GM18508 (cell line): ENCODE measurements around the gene EDNRA.
"Not testable (repeated sequence)": the region's sequence is repeated elsewhere in the genome, so short reads cannot be mapped to it uniquely, and the experiment has no call there.

Source experiments
- ATAC-seq: cut with Tn5 transposase; IDR thresholded peaks from one replicate; pipeline ENCODE4 v1.9.1; 2021; ENCODE audit warnings: moderate number of reproducible peaks; ENCODE audit not compliant: insufficient read depth, unreplicated experiment

The EDNRA gene

DNA sequence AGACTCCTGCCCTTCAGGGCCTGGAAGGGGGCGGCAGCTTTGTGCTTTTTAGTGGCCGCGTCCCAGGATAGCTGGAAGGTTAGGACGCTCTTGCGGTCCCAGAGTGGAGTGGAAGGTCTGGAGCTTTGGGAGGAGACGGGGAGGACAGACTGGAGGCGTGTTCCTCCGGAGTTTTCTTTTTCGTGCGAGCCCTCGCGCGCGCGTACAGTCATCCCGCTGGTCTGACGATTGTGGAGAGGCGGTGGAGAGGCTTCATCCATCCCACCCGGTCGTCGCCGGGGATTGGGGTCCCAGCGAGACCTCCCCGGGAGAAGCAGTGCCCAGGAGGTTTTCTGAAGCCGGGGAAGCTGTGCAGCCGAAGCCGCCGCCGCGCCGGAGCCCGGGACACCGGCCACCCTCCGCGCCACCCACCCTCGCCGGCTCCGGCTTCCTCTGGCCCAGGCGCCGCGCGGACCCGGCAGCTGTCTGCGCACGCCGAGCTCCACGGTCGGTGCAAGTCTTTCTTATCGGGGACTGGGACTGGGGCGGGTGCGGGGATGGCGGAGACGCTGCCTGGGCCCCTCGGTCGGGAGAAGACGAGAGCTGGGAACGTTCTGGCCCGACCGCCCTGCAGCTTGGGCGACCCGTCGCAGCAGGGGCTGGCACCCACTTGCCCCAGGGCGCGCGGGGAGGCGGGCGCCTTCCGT, at the start of gene EDNRA:
Gene EDNRA (plus strand): TSS at position 207 of the 686 bp plus-strand sequence. CDS start 4,585 bp downstream, outside the sequence.
- ATAC-seq = no peak

- not testable (repeated sequence) for ATAC-seq
Observed at GRCh38 chr4:147434370-147434769, 46.5 kb upstream of the EDNRA start.

- ATAC-seq = no peak
Observed at GRCh38 chr4:147440442-147440841, 40.5 kb upstream of the EDNRA start.

DNA sequence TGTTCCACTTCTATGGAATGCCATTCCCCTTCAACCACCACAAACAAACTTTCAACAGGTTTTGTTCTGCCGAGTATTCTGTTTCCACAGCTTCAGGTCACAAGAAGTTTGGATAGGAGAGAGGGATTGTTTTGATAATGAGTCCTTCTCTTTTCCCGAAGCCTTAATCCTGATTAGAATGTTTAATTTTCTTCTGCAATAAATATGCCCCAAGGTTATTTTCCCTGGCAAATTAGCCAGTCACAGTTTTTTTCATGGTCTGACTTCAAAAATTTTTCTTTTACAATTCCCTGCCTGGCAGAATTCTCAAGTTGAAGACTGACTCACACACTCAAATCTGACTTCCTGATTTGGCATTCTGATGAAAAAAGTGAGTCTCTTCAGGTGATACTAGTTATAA, 33.1 kb upstream of the EDNRA start:
- ATAC-seq = no peak

GRCh38 chr4:147453561-147454141, 27.2 kb upstream of the EDNRA start:
- ATAC-seq = no peak

- ATAC-seq = no peak
Observed at GRCh38 chr4:147456706-147457105, 24.2 kb upstream of the EDNRA start.

DNA sequence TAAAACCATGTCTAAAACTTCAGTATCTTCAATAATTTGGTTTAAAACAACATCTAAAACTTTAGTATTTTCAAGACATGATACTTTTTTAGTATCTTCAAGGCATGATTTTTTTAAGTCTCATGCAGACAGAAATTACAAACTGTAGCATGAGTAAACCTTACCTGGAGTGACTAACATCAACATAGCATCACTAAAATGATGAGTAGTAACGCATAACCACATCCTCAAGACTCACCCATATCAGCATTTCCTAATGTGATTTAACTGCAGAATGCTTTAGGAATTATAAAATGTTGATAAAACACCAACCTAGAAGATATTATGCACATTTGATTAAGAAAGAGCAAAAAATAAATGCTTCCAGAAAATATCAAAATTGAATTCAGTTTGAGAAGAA, 19.7 kb upstream of the EDNRA start:
- ATAC-seq = no peak

- ATAC-seq = no peak
Observed at GRCh38 chr4:147463065-147463464, 17.8 kb upstream of the EDNRA start.

DNA sequence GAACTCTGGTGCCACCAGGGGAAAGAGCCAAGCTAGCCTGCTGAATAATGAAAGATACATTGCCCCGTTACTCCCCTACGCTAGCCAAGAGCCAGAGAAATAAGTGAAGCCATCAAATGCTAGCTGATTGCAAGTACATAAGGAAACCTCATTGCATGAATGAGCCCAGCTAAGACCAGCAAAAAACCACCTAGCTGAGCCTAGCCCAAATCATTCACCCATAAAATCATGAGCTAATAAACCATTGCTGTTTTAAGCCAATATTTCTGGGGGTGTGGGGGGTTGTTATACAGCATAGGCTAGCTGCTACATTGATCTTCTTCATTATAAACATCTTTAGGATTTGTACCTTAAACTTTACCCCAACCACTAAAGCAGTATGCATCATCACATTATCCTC, 15.4 kb upstream of the EDNRA start:
- ATAC-seq = no peak

DNA sequence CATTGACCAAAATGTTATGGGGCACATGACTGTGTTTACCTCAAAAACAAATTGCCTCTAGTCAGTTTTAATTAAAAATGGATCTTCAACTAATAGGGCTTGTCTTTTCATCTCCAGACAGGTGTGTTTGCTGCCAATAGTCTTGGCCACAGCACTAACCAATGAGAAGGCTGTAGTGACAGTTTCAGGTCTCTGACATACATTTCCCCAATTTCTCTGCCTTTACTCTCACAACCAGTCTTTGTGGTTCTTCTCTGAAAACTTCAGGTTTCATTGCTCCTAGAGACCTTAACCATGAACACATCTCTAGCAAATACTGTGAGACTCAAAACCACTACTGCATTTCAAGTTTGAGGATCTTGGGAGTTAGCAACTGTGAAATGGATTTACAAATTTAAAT, 3.5 kb upstream of the EDNRA start:
- ATAC-seq = no peak

DNA sequence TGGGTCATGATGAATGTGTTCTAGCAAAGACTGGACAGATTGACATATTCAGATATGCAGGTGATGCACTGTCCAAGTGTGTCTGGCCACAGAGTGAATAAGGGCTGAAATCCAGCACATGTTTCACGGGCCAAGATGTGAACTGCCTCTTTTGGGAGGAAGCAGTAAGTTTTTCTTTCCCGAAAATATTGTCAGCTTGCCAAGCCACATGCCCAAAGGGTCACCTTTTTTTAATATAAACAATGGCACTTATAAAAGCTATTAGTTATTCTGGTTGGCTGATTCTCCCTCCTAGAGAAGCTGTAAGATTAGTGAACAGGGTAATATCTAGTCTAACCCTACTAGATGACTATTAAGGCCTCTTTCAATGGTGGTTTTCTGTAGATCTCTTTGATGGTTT, 1.5 kb upstream of the EDNRA start:
- no peak for ATAC-seq

DNA sequence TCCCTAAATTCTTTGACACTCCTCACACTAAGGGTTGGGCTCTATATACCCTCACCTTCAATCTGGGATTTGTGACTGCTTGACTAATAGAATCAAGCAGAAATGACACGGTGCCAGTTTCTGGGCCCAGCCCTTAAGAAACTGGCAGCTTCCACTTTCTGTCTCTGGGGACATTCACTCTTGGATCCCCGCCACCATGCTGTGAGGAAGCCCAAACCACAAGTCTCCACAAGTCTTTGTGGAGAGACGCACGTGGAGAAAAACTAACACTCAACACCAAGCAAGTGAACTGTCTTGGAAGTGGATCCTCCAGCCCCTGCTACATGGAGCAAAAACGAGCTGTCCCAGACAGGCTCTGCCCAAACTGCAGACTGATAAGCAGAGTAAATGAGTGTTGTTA, 1.1 kb upstream of the EDNRA start:
- no peak for ATAC-seq

GRCh38 chr4:147480502-147480890, 401 bp upstream of the EDNRA start:
- no peak for ATAC-seq

DNA sequence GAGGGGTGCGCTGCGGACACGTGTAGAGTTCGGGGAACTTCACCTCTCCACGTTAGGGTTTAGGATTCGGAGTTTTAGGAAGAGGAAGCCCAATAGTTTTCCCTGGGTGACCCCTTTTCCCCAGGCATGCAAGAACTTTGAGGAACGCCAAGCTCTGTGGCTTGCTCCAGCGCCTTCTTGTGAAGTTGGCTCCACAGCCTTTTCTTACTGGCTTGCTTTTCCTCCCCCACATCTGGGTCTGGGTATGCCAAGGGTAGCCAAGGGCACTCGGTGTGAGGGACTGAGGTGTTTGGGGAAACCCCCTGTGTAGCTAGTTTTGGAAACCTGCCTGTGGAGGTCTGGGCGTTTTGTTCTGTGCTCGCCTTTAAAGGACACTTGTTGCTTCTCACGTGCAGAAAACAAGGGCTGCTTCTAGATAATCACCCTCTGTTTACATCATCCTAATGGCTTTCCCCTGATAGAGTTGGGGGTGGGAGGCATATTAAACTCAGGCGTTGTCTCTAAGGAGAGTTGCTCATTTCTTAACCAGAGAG, 746 bp downstream of the EDNRA start:
- no peak for ATAC-seq

GRCh38 chr4:147482281-147482680, 1.4 kb downstream of the EDNRA start:
- ATAC-seq = no peak

DNA sequence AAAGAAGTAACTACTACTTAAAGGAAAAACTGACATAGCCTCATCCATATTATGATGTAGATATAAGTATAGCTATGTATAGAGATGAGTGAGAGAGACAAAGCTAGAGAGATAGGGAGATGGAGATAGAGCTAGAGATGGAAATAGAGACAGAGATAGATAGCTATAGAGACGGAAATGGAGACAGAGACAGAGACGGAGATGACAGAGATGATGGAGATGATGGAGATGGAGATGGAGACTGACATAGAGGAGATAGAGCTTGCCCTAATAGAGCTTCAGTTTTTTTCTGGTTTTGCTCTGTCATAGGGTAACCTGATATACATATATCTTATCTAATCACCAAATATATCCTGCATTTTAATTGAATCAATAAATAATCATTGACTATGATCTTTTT, 4.3 kb downstream of the EDNRA start:
- ATAC-seq = no peak

- ATAC-seq = no peak
Observed at GRCh38 chr4:147487616-147488015, 6.7 kb downstream of the EDNRA start.

- no peak for ATAC-seq
Observed at GRCh38 chr4:147488556-147488955, 7.7 kb downstream of the EDNRA start.

GRCh38 chr4:147491086-147491485, 10.2 kb downstream of the EDNRA start:
- ATAC-seq = no peak

DNA sequence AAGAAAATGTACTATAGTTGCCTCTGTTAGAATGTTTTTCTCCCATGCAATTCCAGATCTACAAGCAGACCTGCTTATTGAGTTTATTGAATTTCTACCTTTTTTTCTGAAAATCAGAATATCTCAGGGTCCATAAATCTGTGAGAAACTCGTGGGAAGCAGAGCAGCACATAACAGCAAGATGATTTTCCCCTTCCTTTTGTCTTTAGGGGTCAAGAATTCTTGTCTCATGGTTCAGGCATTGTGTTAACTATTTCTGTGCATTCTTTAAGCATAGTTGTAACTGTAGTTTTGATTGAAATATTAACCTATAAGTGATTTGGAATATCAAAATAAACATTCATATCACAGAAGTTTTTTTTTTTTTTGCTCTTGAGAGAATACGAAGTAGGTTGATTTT, 11.4 kb downstream of the EDNRA start:
- ATAC-seq = no peak

GRCh38 chr4:147492761-147493160, 11.9 kb downstream of the EDNRA start:
- no peak for ATAC-seq

GRCh38 chr4:147493307-147493706, 12.4 kb downstream of the EDNRA start:
- no peak for ATAC-seq
